ENCODE results near the gene SUDS3.
"Not testable (repeated sequence)": the region's sequence is repeated elsewhere in the genome, so short reads cannot be mapped to it uniquely, and the experiment has no call there.

SUDS3 gene

GRCh38 chr12:118376089-118377020, at the start of gene SUDS3:
Gene SUDS3, plus strand, starts transcription at chr12:118376555. Its CDS starts 137 bp downstream, at chr12:118376692.
- peak; percentile 85 for DNase-seq

GRCh38 chr12:118326991-118327390, 49.4 kb upstream of the SUDS3 start:
- no peak for DNase-seq

GRCh38 chr12:118327391-118327790, 49.0 kb upstream of the SUDS3 start:
- no peak for DNase-seq

- DNase-seq: no peak
Measured at GRCh38 chr12:118328486-118329330, 47.6 kb upstream of the SUDS3 start.

GRCh38 chr12:118330421-118331018, 45.8 kb upstream of the SUDS3 start:
- no peak for DNase-seq

GRCh38 chr12:118332511-118332910, 43.8 kb upstream of the SUDS3 start:
- no peak for DNase-seq

- no peak for DNase-seq
Measured at GRCh38 chr12:118334241-118334640, 42.1 kb upstream of the SUDS3 start.

GRCh38 chr12:118334939-118335567, 41.3 kb upstream of the SUDS3 start:
- DNase-seq: no peak

- no peak for DNase-seq
Measured at GRCh38 chr12:118336123-118336522, 40.2 kb upstream of the SUDS3 start.

GRCh38 chr12:118337194-118337838, 39.0 kb upstream of the SUDS3 start:
- DNase-seq: no peak

- no peak for DNase-seq
Measured at GRCh38 chr12:118342090-118342489, 34.3 kb upstream of the SUDS3 start.

GRCh38 chr12:118344829-118345228, 31.5 kb upstream of the SUDS3 start:
- DNase-seq: no peak

GRCh38 chr12:118345355-118345754, 31.0 kb upstream of the SUDS3 start:
- DNase-seq: no peak

- no peak for DNase-seq
Measured at GRCh38 chr12:118346895-118347294, 29.5 kb upstream of the SUDS3 start.

- DNase-seq: no peak
Measured at GRCh38 chr12:118347916-118348315, 28.4 kb upstream of the SUDS3 start.

- DNase-seq: no peak
Measured at GRCh38 chr12:118350908-118351559, 25.3 kb upstream of the SUDS3 start.

GRCh38 chr12:118353721-118354120, 22.6 kb upstream of the SUDS3 start:
- no peak for DNase-seq

- not testable (repeated sequence) for DNase-seq
Measured at GRCh38 chr12:118354503-118354902, 21.9 kb upstream of the SUDS3 start.

GRCh38 chr12:118354903-118355302, 21.5 kb upstream of the SUDS3 start:
- DNase-seq: no peak

- DNase-seq: no peak
Measured at GRCh38 chr12:118355843-118356242, 20.5 kb upstream of the SUDS3 start.

- DNase-seq: no peak
Measured at GRCh38 chr12:118356809-118357256, 19.5 kb upstream of the SUDS3 start.

Data from NCI-H1092 treated with DMSO at 0.1 percent for 48 hours (cell line).